GM06990 (cell line): ENCODE data around the gene ELMO1.

Experiments
- DNase-seq: peaks from one replicate; pipeline ENCODE4 v3.0.0-alpha.2; 2011; ENCODE audit not compliant: insufficient read length; ENCODE audit errors: extremely low read depth
- H3K27me3 ChIP-seq: replicated peaks from 2 replicates; pipeline ENCODE4 v1.6.0; 2011; ENCODE audit warnings: low read length; ENCODE audit not compliant: control insufficient read depth, insufficient read depth
- H3K36me3 ChIP-seq: 2 replicates; pipeline ENCODE4 v1.5.1; 2011; ENCODE audit warnings: low read length; ENCODE audit not compliant: control insufficient read depth, insufficient read depth
- H3K4me3 ChIP-seq: replicated peaks from 2 replicates; pipeline ENCODE4 v1.5.1; 2011; ENCODE audit warnings: low read depth, mild to moderate bottlenecking, control low read depth, low read length
- CTCF ChIP-seq: IDR thresholded peaks from 2 replicates; pipeline ENCODE4 v1.5.1; 2011; ENCODE audit warnings: low read length, control low read depth, mild to moderate bottlenecking, inconsistent platforms; ENCODE audit not compliant: insufficient read depth, poor library complexity, severe bottlenecking

The ELMO1 gene

GRCh38 chr7:36923185-36923584, 525.5 kb downstream of the ELMO1 start:
- H3K27me3 ChIP-seq = no peaks in the 10 kb centered on the region
- H3K4me3 ChIP-seq = no peak overlapping the region
- DNase-seq = no peak
- H3K36me3 ChIP-seq = peaks cover 1% of the 10 kb centered on the region; the same call in 1 of the 2 replicates
- no peak for TF ChIP-seq CTCF

- DNase-seq = no peak
- no peak for TF ChIP-seq CTCF
- Histone ChIP-seq H3K27me3 (no peaks in the 10 kb centered on the region), H3K36me3 (no peaks in the 10 kb centered on the region), H3K4me3 (no peak overlapping the region)
These were observed 528.2 kb downstream of the ELMO1 start for GRCh38 chr7:36920433-36920832.

- no peak for DNase-seq
- Histone ChIP-seq H3K4me3 (no peak overlapping the region), H3K36me3 (no peaks in the 10 kb centered on the region), H3K27me3 (no peaks in the 10 kb centered on the region)
- no peak for TF ChIP-seq CTCF
These were observed 528.9 kb downstream of the ELMO1 start for GRCh38 chr7:36919738-36920137.

GRCh38 chr7:36918591-36918990, 530.1 kb downstream of the ELMO1 start:
- Histone ChIP-seq H3K36me3 (no peaks in the 10 kb centered on the region), H3K27me3 (no peaks in the 10 kb centered on the region), H3K4me3 (no peak overlapping the region)
- no peak for TF ChIP-seq CTCF
- no peak for DNase-seq

- Histone ChIP-seq H3K4me3 (no peak overlapping the region), H3K36me3 (no peaks in the 10 kb centered on the region), H3K27me3 (no peaks in the 10 kb centered on the region)
- no peak for TF ChIP-seq CTCF
- no peak for DNase-seq
These were observed 532.0 kb downstream of the ELMO1 start for GRCh38 chr7:36916619-36917018.

GRCh38 chr7:36916116-36916515, 532.5 kb downstream of the ELMO1 start:
- DNase-seq = no peak
- H3K4me3 ChIP-seq = no peak overlapping the region
- no peaks in the 10 kb centered on the region for H3K27me3 ChIP-seq
- no peak for TF ChIP-seq CTCF
- no peaks in the 10 kb centered on the region for H3K36me3 ChIP-seq
